GM12874 (cell line): ENCODE data around the gene SPNS2.

Source experiments
- TF ChIP-seq, protein P1 (sequence below): IDR thresholded peaks from 2 replicates; pipeline ENCODE4 v1.5.1; 2011; ENCODE audit warnings: low read depth, mild to moderate bottlenecking, control low read depth, low read length, moderate library complexity; ENCODE audit not compliant: insufficient read depth

The SPNS2 gene

DNA sequence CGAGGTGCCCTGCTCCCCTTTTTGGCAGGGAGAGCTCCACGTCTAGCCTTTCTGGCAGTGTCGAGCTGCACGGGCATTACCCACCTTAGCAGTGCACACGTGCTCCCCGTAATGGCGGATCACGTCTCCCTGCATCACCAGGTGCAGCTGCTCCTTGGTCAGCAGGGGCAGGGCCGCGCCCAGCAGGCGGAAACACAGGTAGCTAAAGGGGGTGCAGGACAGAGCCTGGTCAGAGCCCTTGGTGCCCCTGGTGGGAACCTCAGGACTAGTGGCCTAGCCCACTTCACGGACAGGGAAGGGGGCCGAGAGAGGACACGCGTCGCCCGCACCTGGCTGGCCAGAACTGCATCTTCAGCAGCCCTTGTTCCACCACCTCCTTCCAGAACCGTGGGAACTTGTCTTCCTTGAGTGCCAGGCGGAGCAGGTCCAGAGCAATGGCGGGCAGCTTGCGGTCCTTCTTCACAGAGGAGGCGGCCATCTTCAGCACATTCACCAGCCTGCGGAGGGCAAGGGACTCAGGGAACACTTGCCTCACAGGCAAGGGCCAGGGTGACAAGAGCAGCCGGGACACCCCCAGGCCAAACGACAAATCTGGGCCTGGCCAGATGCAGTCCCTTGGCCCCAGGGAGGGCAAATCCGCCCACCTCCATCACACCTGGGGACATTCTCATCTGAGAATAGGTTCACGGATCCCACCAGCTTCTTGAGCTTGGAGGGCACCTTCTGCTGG, 53.3 kb downstream of the SPNS2 start:
- TF ChIP-seq, protein P1, sequence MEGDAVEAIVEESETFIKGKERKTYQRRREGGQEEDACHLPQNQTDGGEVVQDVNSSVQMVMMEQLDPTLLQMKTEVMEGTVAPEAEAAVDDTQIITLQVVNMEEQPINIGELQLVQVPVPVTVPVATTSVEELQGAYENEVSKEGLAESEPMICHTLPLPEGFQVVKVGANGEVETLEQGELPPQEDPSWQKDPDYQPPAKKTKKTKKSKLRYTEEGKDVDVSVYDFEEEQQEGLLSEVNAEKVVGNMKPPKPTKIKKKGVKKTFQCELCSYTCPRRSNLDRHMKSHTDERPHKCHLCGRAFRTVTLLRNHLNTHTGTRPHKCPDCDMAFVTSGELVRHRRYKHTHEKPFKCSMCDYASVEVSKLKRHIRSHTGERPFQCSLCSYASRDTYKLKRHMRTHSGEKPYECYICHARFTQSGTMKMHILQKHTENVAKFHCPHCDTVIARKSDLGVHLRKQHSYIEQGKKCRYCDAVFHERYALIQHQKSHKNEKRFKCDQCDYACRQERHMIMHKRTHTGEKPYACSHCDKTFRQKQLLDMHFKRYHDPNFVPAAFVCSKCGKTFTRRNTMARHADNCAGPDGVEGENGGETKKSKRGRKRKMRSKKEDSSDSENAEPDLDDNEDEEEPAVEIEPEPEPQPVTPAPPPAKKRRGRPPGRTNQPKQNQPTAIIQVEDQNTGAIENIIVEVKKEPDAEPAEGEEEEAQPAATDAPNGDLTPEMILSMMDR: no peak

- TF ChIP-seq, protein P1: no peak
These were observed 55.0 kb downstream of the SPNS2 start for GRCh38 chr17:4553669-4554068.

DNA sequence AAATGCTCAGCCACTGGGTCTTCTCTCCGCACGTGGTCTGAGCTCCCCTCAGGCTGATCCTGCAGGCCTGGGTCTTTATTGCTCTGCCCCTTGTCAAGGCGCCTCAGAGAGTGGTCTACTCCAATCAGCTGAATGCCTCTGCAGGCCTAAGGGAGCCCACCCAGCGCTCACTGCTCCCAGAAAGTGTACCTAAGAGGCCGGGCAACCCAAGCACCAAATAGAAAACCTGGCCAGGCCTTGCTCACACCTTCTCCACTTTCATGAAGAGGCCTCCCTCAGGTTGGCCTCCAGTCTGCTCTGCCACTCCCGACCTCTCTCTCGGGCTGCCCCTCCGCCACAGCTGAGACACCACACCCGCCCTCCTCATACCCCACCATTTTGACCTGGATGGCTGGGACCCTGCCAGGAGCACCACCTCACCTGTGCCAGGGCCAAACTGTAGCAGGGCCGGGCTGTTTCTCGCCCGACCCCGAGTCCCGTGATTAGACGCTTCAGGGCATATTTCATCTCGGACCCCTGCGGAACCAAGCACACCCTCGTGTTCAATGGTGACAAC, 55.8 kb downstream of the SPNS2 start:
- TF ChIP-seq, protein P1: no peak

GRCh38 chr17:4554997-4555799, 56.5 kb downstream of the SPNS2 start, which contains the start of gene MYBBP1A:
Gene MYBBP1A (minus strand): TSS chr17:4555384. CDS start chr17:4555324, 60 bp downstream.
- TF ChIP-seq, protein P1: 0 out of 2 replicates have a peak, but pooled peaks have one; percentile 15

GRCh38 chr17:4555873-4556759, 57.4 kb downstream of the SPNS2 start:
- TF ChIP-seq, protein P1: no peak

- TF ChIP-seq, protein P1: no peak
These were observed 58.3 kb downstream of the SPNS2 start for GRCh38 chr17:4556996-4557395.
